SH-SY5Y (cell line): ENCODE results near the gene CRELD2.

Source experiments
- GATA2 ChIP-seq: IDR thresholded peaks from 2 replicates; pipeline ENCODE4 v1.6.1; 2011; ENCODE audit warnings: mild to moderate bottlenecking, low read depth, low read length
- GATA3 ChIP-seq: IDR thresholded peaks from 2 replicates; pipeline ENCODE4 v1.6.1; 2011; ENCODE audit warnings: low read depth, mild to moderate bottlenecking, low read length, moderate library complexity

DNA sequence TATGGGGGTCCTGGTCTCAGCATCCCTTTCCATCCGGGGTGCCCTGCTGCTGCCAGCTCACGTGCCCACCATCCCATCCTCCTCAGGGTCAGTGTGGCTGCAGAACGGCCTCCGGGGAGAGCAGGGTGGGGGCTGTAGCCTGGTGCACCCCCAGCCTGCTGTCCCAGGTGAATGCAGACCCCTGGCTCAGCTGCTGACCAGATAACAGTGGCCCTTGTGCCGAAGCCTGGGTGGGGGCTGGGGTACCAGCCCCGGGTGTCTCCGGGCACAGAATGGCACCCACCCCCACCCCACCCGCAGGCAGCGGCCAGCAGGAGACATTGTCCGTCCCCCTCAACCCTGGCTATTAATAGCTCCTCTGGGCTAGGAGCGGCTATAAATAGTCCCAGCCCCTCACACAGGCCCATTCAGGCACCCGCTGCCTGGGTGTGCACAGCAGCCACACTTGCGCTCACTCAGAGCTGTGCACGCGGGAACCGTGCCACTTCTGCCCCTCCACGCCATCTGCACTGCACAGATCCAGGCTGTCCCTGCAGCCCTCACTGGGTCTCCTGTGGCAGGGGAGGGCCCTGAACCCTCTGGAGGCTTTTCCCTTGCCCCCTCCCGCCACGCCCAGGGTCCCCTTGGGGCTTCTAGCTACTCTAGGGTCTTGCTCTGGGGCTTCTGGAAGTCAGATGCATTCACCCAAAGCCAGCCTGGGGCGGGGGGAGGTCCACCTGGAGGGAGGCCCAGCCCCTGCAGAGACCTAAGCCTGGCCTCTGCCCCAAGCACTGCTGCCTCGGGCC, 18.7 kb downstream of the CRELD2 start:
- no peak for TF ChIP-seq GATA2
- no peak for TF ChIP-seq GATA3
